ENCODE measurements around the gene PDCD1LG2.

Gene PDCD1LG2

DNA sequence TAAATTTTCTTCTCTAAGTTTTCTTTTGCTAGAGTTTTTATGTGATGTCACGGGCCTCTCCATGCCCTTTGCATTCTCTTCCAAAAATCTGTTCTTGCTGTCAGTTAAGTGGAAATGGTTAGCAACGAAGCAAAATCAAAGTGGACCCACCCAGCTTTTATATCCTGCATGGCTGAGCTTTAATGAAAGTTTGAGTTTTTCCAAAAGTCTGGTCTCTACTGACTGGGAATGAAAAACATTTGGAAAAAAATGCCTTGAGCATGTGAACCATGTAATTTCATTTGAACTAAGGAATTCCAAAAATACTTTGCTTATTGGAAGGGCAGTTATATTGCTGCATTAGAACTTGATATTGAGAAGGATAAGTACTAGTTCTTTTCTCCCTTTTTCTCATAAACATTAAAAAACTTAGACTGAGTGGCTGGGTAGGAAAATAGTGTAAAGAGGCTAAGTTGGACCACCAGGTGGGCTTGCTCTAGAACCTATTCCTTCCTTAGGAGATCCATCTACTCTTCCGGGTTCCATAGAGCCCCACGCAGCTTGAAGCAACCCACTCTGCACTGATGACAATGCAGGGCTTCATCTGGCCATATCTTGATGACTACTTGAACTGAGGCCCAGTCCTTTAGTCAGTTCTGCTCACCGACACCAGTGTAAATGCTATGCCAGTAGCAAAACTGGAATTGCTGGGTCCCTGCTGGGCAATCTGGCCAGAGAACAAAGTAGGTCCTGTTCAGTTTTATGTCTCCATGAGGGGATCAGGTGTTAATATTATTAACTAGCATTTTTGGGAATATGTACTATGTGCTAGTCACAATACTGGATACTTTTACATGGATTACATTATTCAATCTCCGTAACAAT is 101.2 kb downstream of the PDCD1LG2 start:
- no peak for DNase-seq (ENCODE audit: low spot score)

DNA sequence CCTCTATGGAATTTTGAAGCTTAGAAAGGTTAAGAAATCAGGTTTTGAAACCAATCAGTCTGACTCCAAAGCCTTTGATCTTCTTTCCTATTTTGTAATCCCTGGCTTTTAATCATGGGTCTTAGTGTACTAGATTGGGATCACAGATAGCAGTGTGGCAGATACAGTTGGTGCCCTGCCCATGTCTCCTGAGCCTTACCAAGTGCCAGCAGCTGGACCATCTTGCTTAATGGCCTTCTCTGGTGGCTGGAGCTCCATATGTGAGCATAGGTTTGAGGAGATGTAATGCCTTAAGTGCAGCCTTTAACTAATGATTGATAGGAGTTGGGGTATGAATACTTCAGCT is 101.8 kb downstream of the PDCD1LG2 start:
- DNase-seq (ENCODE audit: low spot score), result no peak

DNA sequence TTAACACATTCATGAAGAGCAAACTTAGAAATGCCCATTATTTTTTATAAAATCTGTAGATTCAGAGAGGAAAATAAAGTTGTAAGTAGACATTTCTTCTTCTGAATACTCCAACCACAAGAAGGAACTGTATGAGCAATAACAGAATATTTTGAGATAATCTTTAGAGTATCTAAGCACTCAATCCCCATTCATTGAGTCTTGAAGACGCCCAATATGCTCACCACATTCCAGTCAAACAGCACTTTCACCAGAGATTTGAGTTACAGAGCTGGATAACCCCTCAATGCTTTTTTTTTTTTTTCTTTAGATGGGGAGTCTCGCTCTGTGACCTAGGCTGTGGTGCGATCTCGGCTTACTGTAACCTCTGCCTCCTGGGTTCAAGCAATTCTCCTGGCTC is 103.9 kb downstream of the PDCD1LG2 start:
- no peak for DNase-seq (ENCODE audit: low spot score)

DNA sequence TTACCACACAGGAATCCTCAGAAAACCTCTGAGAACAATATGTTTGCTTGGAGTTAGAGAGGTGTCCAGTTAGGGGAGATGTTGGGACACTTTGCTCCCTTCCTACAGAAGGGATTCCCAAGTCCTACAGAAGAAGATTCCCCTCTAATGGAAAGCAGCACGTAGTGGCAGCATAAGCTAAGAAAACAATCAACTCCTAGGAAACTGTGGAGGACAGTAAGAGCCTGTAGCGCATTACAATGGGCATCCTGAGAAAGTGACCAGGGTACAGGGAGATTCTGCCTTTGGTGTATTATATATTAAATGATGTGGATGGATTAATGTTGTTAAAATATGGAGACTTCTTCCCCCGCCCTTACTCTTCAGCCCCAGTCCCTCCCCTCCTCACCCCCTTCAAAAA is 104.7 kb downstream of the PDCD1LG2 start:
- no peak for DNase-seq (ENCODE audit: low spot score)

DNA sequence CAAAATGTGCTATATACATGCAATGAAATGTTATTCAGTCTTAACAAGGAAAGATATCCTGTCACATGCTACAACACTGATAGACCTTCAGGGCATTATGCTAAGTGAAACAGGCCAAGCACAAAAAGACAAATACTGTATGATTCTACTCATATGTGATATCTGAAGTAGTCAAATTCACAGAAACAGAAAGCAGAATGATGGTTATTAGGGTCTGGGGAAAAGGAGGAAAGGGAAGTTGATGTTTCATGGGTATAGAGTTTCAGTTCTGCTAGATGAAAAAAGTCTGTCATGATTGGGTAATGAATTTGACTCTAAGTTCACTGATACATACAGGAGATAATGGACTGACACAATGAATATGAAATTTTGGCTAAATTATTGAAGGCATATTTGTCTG is 107.4 kb downstream of the PDCD1LG2 start:
- no peak for DNase-seq (ENCODE audit: low spot score)

DNA sequence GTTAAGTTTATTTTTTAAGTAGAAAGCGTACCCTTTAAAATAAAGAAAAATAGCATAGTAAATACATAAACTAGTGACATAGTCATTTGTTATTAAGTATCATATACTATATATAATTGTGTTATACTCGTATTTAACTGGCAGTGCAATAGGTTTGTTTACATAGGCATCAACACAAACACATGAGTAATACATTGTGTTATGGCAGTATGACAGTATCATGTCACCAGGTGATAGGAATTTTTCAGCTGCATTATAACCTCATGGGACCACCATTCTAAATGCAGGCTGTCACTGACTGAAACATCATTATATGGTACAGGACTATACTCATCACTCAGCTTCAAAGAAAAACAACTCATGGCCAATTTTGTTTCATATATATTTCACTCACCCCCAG is 110.2 kb downstream of the PDCD1LG2 start:
- no peak for DNase-seq (ENCODE audit: low spot score)
